ENCODE data around the gene PARVB. TPM values are rescaled to one million over a fixed set of nuclear protein-coding genes. Genes with fewer than 3 reads are reported as not detected.

Gene PARVB
- total RNA-seq, 1 donor from 2014 or later = 94.6 TPM

DNA sequence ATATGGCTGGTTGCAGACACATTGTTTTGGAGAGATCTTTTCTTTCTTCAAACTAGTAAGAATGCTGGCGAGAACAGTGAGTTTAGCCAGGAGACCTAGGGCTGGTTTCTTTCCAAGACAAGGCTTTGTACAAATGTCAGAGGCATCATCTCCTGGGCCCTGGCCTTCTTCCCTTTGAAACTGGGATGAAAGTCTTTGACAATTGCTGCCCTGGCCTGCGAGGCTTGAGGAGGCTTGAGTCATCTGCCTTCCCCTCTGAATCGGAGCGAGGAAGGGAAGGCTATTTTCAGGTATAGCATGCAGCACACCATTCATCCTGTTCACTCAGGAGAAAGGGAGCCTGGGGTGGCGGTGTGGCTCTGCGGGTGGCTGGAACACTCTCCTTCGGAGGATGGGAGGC lies 135.1 kb downstream of the PARVB start:
- TF ChIP-seq, protein P1, sequence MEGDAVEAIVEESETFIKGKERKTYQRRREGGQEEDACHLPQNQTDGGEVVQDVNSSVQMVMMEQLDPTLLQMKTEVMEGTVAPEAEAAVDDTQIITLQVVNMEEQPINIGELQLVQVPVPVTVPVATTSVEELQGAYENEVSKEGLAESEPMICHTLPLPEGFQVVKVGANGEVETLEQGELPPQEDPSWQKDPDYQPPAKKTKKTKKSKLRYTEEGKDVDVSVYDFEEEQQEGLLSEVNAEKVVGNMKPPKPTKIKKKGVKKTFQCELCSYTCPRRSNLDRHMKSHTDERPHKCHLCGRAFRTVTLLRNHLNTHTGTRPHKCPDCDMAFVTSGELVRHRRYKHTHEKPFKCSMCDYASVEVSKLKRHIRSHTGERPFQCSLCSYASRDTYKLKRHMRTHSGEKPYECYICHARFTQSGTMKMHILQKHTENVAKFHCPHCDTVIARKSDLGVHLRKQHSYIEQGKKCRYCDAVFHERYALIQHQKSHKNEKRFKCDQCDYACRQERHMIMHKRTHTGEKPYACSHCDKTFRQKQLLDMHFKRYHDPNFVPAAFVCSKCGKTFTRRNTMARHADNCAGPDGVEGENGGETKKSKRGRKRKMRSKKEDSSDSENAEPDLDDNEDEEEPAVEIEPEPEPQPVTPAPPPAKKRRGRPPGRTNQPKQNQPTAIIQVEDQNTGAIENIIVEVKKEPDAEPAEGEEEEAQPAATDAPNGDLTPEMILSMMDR (IDR thresholded peaks at IDR 0.05; ENCODE audit: insufficient read depth, low read length, poor library complexity, severe bottlenecking) = no peak

DNA sequence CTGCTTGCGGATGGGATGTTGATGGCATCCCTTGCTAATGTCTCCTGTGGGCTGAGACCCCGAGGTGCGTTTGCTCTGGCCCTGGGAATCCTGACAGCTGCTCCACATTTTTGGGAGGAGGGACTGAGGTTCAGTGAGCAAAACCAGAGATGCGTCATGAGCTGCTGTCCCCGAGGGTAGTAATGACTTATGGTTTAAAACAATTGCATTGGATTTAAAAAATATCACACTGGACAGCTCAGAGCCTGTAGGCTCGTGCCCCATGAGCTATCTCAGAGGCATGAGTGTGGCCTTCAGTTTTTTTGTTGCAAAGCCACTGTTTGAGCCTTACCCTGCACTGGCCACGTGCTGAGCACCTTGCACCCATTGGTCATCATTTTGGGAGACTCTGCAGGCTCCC lies 135.7 kb downstream of the PARVB start:
- Histone ChIP-seq H3K27me3 (ENCODE audit: control insufficient read depth, insufficient read depth, low read length) (no peaks in the 10 kb centered on the region), H3K36me3 (ENCODE audit: control insufficient read depth, insufficient read depth, low read length) (no peaks in the 10 kb centered on the region), H3K4me3 (ENCODE audit: low read depth, low read length) (no peak overlapping the region)
- TF ChIP-seq, protein P1 (IDR thresholded peaks at IDR 0.05; ENCODE audit: insufficient read depth, low read length, poor library complexity, severe bottlenecking) = no peak
- DNase-seq (ENCODE audit: low read depth) = no peak

More for the DNA sequence above, 135.1 kb downstream of the PARVB start:
- H3K4me3 ChIP-seq (ENCODE audit: low read depth, low read length) = no peak overlapping the region
- DNase-seq (ENCODE audit: low read depth) = no peak
- H3K27me3 ChIP-seq (ENCODE audit: control insufficient read depth, insufficient read depth, low read length) = no peaks in the 10 kb centered on the region
- H3K36me3 ChIP-seq (ENCODE audit: control insufficient read depth, insufficient read depth, low read length) = no peaks in the 10 kb centered on the region

DNA sequence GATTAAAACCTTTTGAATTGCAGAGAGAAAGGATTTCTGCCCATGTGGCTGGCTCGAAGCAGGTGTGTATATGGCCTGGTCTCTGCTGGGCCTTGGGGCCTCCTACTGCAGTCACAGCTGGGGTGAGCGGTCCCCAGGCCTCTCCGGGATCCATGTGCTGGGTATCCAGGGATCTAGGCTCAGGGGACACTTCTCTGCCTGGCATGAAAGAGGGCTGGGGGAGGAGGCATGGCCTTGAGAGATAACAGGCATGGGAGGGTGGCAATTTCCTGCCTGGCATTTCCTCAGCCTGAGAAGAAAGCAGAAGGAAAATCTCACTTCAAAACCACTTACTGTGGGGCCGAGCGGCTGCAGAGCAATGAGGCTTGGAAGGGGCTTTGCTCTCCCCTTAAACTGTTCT lies 136.3 kb downstream of the PARVB start:
- no peaks in the 10 kb centered on the region for H3K27me3 ChIP-seq (ENCODE audit: control insufficient read depth, insufficient read depth, low read length)
- H3K36me3 ChIP-seq (ENCODE audit: control insufficient read depth, insufficient read depth, low read length) = no peaks in the 10 kb centered on the region
- no peak overlapping the region for H3K4me3 ChIP-seq (ENCODE audit: low read depth, low read length)
- TF ChIP-seq, protein P1 (IDR thresholded peaks at IDR 0.05; ENCODE audit: insufficient read depth, low read length, poor library complexity, severe bottlenecking) = no peak
- no peak for DNase-seq (ENCODE audit: low read depth)

DNA sequence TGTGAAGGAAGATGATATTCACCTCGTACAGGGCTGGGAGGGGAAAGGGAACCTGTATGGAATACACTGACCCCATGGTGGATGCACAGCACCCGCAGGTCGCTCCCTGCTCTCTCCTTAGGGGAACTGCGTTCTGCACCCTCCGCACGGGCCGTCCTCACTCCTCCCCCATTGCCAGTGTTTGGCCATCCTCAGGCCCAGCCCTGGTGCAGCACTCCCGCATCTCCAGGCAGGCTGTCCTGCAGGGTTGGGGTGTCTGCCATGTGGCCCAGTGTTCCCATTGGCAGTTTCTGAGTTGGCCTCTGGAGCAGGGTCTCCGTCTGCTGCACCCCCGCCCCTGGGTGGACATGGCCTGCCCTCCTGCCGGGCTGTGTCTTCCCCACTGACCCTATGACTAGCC lies 137.6 kb downstream of the PARVB start:
- DNase-seq (ENCODE audit: low read depth) = no peak
- no peaks in the 10 kb centered on the region for H3K27me3 ChIP-seq (ENCODE audit: control insufficient read depth, insufficient read depth, low read length)
- H3K36me3 ChIP-seq (ENCODE audit: control insufficient read depth, insufficient read depth, low read length) = no peaks in the 10 kb centered on the region
- no peak overlapping the region for H3K4me3 ChIP-seq (ENCODE audit: low read depth, low read length)
- TF ChIP-seq, protein P1 (IDR thresholded peaks at IDR 0.05; ENCODE audit: insufficient read depth, low read length, poor library complexity, severe bottlenecking) = no peak

DNA sequence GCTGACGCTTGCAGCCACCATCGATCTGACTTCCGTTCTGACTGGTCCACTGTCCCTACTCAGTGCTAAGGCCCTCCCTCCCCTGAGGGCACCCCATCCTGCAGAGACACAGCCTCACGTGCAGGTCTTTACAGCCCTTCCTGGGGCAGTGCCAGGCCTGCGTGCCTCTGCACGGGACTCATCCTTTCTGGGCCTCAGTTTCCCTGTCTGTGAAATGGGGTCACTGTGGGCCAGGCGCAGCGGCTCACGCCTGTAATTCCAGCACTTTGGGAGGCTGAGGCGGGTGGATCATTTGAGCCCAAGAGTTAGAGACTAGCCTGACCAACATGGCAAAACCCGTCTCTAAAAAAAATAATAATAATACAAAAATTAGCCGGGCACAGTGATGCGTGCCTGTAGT lies 138.9 kb downstream of the PARVB start:
- no peak overlapping the region for H3K4me3 ChIP-seq (ENCODE audit: low read depth, low read length)
- H3K36me3 ChIP-seq (ENCODE audit: control insufficient read depth, insufficient read depth, low read length) = no peaks in the 10 kb centered on the region
- TF ChIP-seq, protein P1 (IDR thresholded peaks at IDR 0.05; ENCODE audit: insufficient read depth, low read length, poor library complexity, severe bottlenecking) = no peak
- no peaks in the 10 kb centered on the region for H3K27me3 ChIP-seq (ENCODE audit: control insufficient read depth, insufficient read depth, low read length)
- no peak for DNase-seq (ENCODE audit: low read depth)

DNA sequence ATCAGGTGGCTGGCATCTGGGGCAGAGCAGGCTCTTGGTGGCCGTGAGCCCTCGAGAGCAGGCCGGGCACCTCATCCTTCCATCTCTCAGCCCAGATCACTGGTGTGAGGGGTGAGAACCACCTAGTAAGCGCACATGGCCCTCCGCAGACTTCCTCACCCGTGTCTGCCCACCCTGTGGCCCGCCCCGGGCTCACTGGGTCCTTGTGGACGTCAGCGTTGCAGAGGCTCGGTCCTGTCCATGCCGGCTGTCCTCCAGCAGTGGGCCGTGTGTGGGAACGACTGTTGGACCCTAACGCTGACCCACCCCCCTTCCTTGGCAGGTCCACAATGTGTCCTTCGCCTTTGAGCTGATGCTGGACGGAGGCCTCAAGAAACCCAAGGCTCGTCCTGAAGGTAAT lies 139.4 kb downstream of the PARVB start:
- no peaks in the 10 kb centered on the region for H3K27me3 ChIP-seq (ENCODE audit: control insufficient read depth, insufficient read depth, low read length)
- DNase-seq (ENCODE audit: low read depth) = no peak
- TF ChIP-seq, protein P1 (IDR thresholded peaks at IDR 0.05; ENCODE audit: insufficient read depth, low read length, poor library complexity, severe bottlenecking) = no peak
- no peaks in the 10 kb centered on the region for H3K36me3 ChIP-seq (ENCODE audit: control insufficient read depth, insufficient read depth, low read length)
- no peak overlapping the region for H3K4me3 ChIP-seq (ENCODE audit: low read depth, low read length)
